ENCODE data around the gene TFAP2D.

Gene TFAP2D

GRCh38 chr6:50713226-50713625, at the start of gene TFAP2D:
Gene TFAP2D, plus strand, starts transcription at chr6:50713526. Its CDS starts 530 bp downstream, at chr6:50714056.
- no peak for DNase-seq (ENCODE audit: low read depth in 2 of 3, low spot score in 1 of 3)

- DNase-seq (ENCODE audit: low read depth in 2 of 3, low spot score in 1 of 3), result no peak
Observed at GRCh38 chr6:50663806-50664205, 49.5 kb upstream of the TFAP2D start.

- DNase-seq (ENCODE audit: low read depth in 2 of 3, low spot score in 1 of 3), result no peak
Observed at GRCh38 chr6:50666089-50666488, 47.2 kb upstream of the TFAP2D start.

- DNase-seq (ENCODE audit: low read depth in 2 of 3, low spot score in 1 of 3), result no peak
Observed at GRCh38 chr6:50681213-50681824, 32.0 kb upstream of the TFAP2D start.

- no peak for DNase-seq (ENCODE audit: low read depth in 2 of 3, low spot score in 1 of 3)
Observed at GRCh38 chr6:50689210-50689609, 24.1 kb upstream of the TFAP2D start.

GRCh38 chr6:50691814-50692495, 21.4 kb upstream of the TFAP2D start:
- no peak for DNase-seq (ENCODE audit: low read depth in 2 of 3, low spot score in 1 of 3)

GRCh38 chr6:50698546-50698945, 14.8 kb upstream of the TFAP2D start:
- no peak for DNase-seq (ENCODE audit: low read depth in 2 of 3, low spot score in 1 of 3)

- DNase-seq (ENCODE audit: low read depth in 2 of 3, low spot score in 1 of 3), result no peak
Observed at GRCh38 chr6:50699051-50699775, 14.1 kb upstream of the TFAP2D start.

- no peak for DNase-seq (ENCODE audit: low read depth in 2 of 3, low spot score in 1 of 3)
Observed at GRCh38 chr6:50706575-50706974, 6.8 kb upstream of the TFAP2D start.

- no peak for DNase-seq (ENCODE audit: low read depth in 2 of 3, low spot score in 1 of 3)
Observed at GRCh38 chr6:50707191-50707590, 6.1 kb upstream of the TFAP2D start.

GRCh38 chr6:50707652-50708300, 5.5 kb upstream of the TFAP2D start:
- no peak for DNase-seq (ENCODE audit: low read depth in 2 of 3, low spot score in 1 of 3)

- no peak for DNase-seq (ENCODE audit: low read depth in 2 of 3, low spot score in 1 of 3)
Observed at GRCh38 chr6:50708664-50709365, 4.5 kb upstream of the TFAP2D start.

- DNase-seq (ENCODE audit: low read depth in 2 of 3, low spot score in 1 of 3), result no peak
Observed at GRCh38 chr6:50709366-50709734, 4.0 kb upstream of the TFAP2D start.

- DNase-seq (ENCODE audit: low read depth in 2 of 3, low spot score in 1 of 3), result no peak
Observed at GRCh38 chr6:50711686-50712085, 1.6 kb upstream of the TFAP2D start.

GRCh38 chr6:50712291-50712690, 1.0 kb upstream of the TFAP2D start:
- no peak for DNase-seq (ENCODE audit: low read depth in 2 of 3, low spot score in 1 of 3)

- DNase-seq (ENCODE audit: low read depth in 2 of 3, low spot score in 1 of 3), result no peak
Observed at GRCh38 chr6:50713977-50714486, 706 bp downstream of the TFAP2D start.

- DNase-seq (ENCODE audit: low read depth in 2 of 3, low spot score in 1 of 3), result no peak
Observed at GRCh38 chr6:50714487-50715379, 1.4 kb downstream of the TFAP2D start.

- no peak for DNase-seq (ENCODE audit: low read depth in 2 of 3, low spot score in 1 of 3)
Observed at GRCh38 chr6:50716899-50717509, 3.7 kb downstream of the TFAP2D start.

GRCh38 chr6:50717734-50718457, 4.6 kb downstream of the TFAP2D start:
- DNase-seq (ENCODE audit: low read depth in 2 of 3, low spot score in 1 of 3), result no peak
